ENCODE measurements around the gene NTSR1. TPM values are rescaled to one million over a fixed set of nuclear protein-coding genes. Genes with fewer than 3 reads are reported as not detected.

NTSR1 gene
- total and polyA plus RNA-seq, 3 experiments from 2014 or later: not detected

GRCh38 chr20:62664019-62664971, 44.3 kb upstream of the NTSR1 start:
- H3K9me3 Mint-ChIP-seq: no peaks in the 10 kb centered on the region
- Histone ChIP-seq H3K27ac (ENCODE audit: low read depth, low read length) (no peak overlapping the region), H3K36me3 (ENCODE audit: insufficient read depth, low read length) (no peaks in the 10 kb centered on the region), H3K4me1 (ENCODE audit: insufficient read depth, low read length) (no peaks in the 10 kb centered on the region), H3K27me3 (ENCODE audit: insufficient read depth, low read length, poor library complexity, severe bottlenecking) (no peaks in the 10 kb centered on the region), H3K4me3 (ENCODE audit: low read length) (no peak overlapping the region), H3K9me3 (ENCODE audit: low read length) (no peaks in the 10 kb centered on the region)
- H3K4me1 Mint-ChIP-seq: no peaks in the 10 kb centered on the region
- DNase-seq: no peak
- H3K27ac Mint-ChIP-seq: no peak overlapping the region
- no peaks in the 10 kb centered on the region for H3K27me3 Mint-ChIP-seq
- ChIA-PET POLR2A (no interaction called here), CTCF (no interaction called here)
- H3K4me3 Mint-ChIP-seq: no peak overlapping the region
- no peaks in the 10 kb centered on the region for H3K36me3 Mint-ChIP-seq

- no peak overlapping the region for H3K27ac Mint-ChIP-seq
- H3K4me1 ChIP-seq (ENCODE audit: insufficient read depth, low read length): no peaks in the 10 kb centered on the region
- no peaks in the 10 kb centered on the region for H3K4me1 Mint-ChIP-seq
- no peaks in the 10 kb centered on the region for H3K27me3 Mint-ChIP-seq
- DNase-seq: no peak
- no peaks in the 10 kb centered on the region for H3K9me3 ChIP-seq (ENCODE audit: low read length)
- no peak overlapping the region for H3K27ac ChIP-seq (ENCODE audit: low read depth, low read length)
- CTCF ChIA-PET: interaction anchor here (1.0 to 1.6 kb wide), 3 partner anchors 125 to 143 kb away, joined by 3 to 6 read pairs (median 4); no protein-coding TSS in a partner anchor
- H3K4me3 ChIP-seq (ENCODE audit: low read length): no peak overlapping the region
- H3K9me3 Mint-ChIP-seq: no peaks in the 10 kb centered on the region
- no peaks in the 10 kb centered on the region for H3K36me3 Mint-ChIP-seq
- no peaks in the 10 kb centered on the region for H3K36me3 ChIP-seq (ENCODE audit: insufficient read depth, low read length)
- POLR2A ChIA-PET: no interaction called here
- H3K4me3 Mint-ChIP-seq: no peak overlapping the region
- no peaks in the 10 kb centered on the region for H3K27me3 ChIP-seq (ENCODE audit: insufficient read depth, low read length, poor library complexity, severe bottlenecking)
Observed at GRCh38 chr20:62665153-62665754, 43.4 kb upstream of the NTSR1 start.

GRCh38 chr20:62665826-62666735, 42.6 kb upstream of the NTSR1 start:
- DNase-seq: no peak
- Histone ChIP-seq H3K27me3 (ENCODE audit: insufficient read depth, low read length, poor library complexity, severe bottlenecking) (no peaks in the 10 kb centered on the region), H3K4me1 (ENCODE audit: insufficient read depth, low read length) (no peaks in the 10 kb centered on the region), H3K36me3 (ENCODE audit: insufficient read depth, low read length) (no peaks in the 10 kb centered on the region), H3K9me3 (ENCODE audit: low read length) (no peaks in the 10 kb centered on the region), H3K27ac (ENCODE audit: low read depth, low read length) (no peak overlapping the region), H3K4me3 (ENCODE audit: low read length) (no peak overlapping the region)
- POLR2A ChIA-PET: no interaction called here
- no peaks in the 10 kb centered on the region for H3K36me3 Mint-ChIP-seq
- no peaks in the 10 kb centered on the region for H3K9me3 Mint-ChIP-seq
- CTCF ChIA-PET: interaction anchor here (1.0 to 1.6 kb wide), 3 partner anchors 124 to 142 kb away, joined by 3 to 6 read pairs (median 4); no protein-coding TSS in a partner anchor
- H3K27me3 Mint-ChIP-seq: no peaks in the 10 kb centered on the region
- no peak overlapping the region for H3K27ac Mint-ChIP-seq
- H3K4me1 Mint-ChIP-seq: no peaks in the 10 kb centered on the region
- no peak overlapping the region for H3K4me3 Mint-ChIP-seq

GRCh38 chr20:62666736-62667529, 41.7 kb upstream of the NTSR1 start:
- Mint-ChIP-seq H3K4me1 (no peaks in the 10 kb centered on the region), H3K4me3 (no peak overlapping the region), H3K27me3 (no peaks in the 10 kb centered on the region), H3K27ac (peak overlapping the region in 1 of 8 donors; percentile 65), H3K9me3 (no peaks in the 10 kb centered on the region), H3K36me3 (no peaks in the 10 kb centered on the region)
- CTCF ChIA-PET: interaction anchor here (1.0 to 1.6 kb wide), 3 partner anchors 125 to 142 kb away, joined by 4 to 11 read pairs (median 8); no protein-coding TSS in a partner anchor
- no peak for DNase-seq
- no peaks in the 10 kb centered on the region for H3K9me3 ChIP-seq (ENCODE audit: low read length)
- H3K4me1 ChIP-seq (ENCODE audit: insufficient read depth, low read length): no peaks in the 10 kb centered on the region
- H3K27me3 ChIP-seq (ENCODE audit: insufficient read depth, low read length, poor library complexity, severe bottlenecking): no peaks in the 10 kb centered on the region
- POLR2A ChIA-PET: no interaction called here
- no peaks in the 10 kb centered on the region for H3K36me3 ChIP-seq (ENCODE audit: insufficient read depth, low read length)
- no peak overlapping the region for H3K27ac ChIP-seq (ENCODE audit: low read depth, low read length)
- H3K4me3 ChIP-seq (ENCODE audit: low read length): no peak overlapping the region

GRCh38 chr20:62667530-62668440, 40.9 kb upstream of the NTSR1 start:
- ChIA-PET CTCF (interaction anchor here (0.7 to 1.6 kb wide), 5 partner anchors 116 to 141 kb away, joined by 3 to 11 read pairs (median 4); no protein-coding TSS in a partner anchor), POLR2A (no interaction called here)
- Histone ChIP-seq H3K27me3 (ENCODE audit: insufficient read depth, low read length, poor library complexity, severe bottlenecking) (no peaks in the 10 kb centered on the region), H3K36me3 (ENCODE audit: insufficient read depth, low read length) (no peaks in the 10 kb centered on the region), H3K4me1 (ENCODE audit: insufficient read depth, low read length) (no peaks in the 10 kb centered on the region), H3K27ac (ENCODE audit: low read depth, low read length) (no peak overlapping the region), H3K4me3 (ENCODE audit: low read length) (no peak overlapping the region), H3K9me3 (ENCODE audit: low read length) (no peaks in the 10 kb centered on the region)
- Mint-ChIP-seq H3K27ac (peak overlapping the region in 1 of 8 donors; percentile 65), H3K4me1 (no peaks in the 10 kb centered on the region), H3K36me3 (no peaks in the 10 kb centered on the region), H3K9me3 (no peaks in the 10 kb centered on the region), H3K4me3 (no peak overlapping the region), H3K27me3 (no peaks in the 10 kb centered on the region)
- DNase-seq: no peak

GRCh38 chr20:62668441-62669027, 40.1 kb upstream of the NTSR1 start:
- no peak overlapping the region for H3K4me3 Mint-ChIP-seq
- Histone ChIP-seq H3K36me3 (ENCODE audit: insufficient read depth, low read length) (no peaks in the 10 kb centered on the region), H3K27ac (ENCODE audit: low read depth, low read length) (no peak overlapping the region), H3K4me3 (ENCODE audit: low read length) (no peak overlapping the region), H3K4me1 (ENCODE audit: insufficient read depth, low read length) (no peaks in the 10 kb centered on the region), H3K27me3 (ENCODE audit: insufficient read depth, low read length, poor library complexity, severe bottlenecking) (no peaks in the 10 kb centered on the region), H3K9me3 (ENCODE audit: low read length) (no peaks in the 10 kb centered on the region)
- no peaks in the 10 kb centered on the region for H3K36me3 Mint-ChIP-seq
- peak overlapping the region in 1 of 8 donors; percentile 32 for H3K27ac Mint-ChIP-seq
- H3K27me3 Mint-ChIP-seq: no peaks in the 10 kb centered on the region
- H3K9me3 Mint-ChIP-seq: no peaks in the 10 kb centered on the region
- DNase-seq: peak in 4 of 5 donors; percentile 24 to 51 (median 37)
- ChIA-PET CTCF (interaction anchor here (1.0 to 1.6 kb wide), 7 partner anchors 72 to 140 kb away, joined by 3 to 11 read pairs (median 4); no protein-coding TSS in a partner anchor), POLR2A (no interaction called here)
- H3K4me1 Mint-ChIP-seq: no peaks in the 10 kb centered on the region
